ENCODE results near the gene USP22.

USP22 gene

GRCh38 chr17:20995873-20996723, 46.7 kb downstream of the USP22 start:
- Mint-ChIP-seq H3K4me3 (no peak overlapping the region), H3K36me3 (peaks cover 2% of the 10 kb centered on the region), H3K9me3 (no peaks in the 10 kb centered on the region), H3K27me3 (no peaks in the 10 kb centered on the region), H3K27ac (no peak overlapping the region), H3K4me1 (peaks cover 9% of the 10 kb centered on the region)
- ATAC-seq (ENCODE audit: low read depth) (no peak), DNase-seq (ENCODE audit: low spot score in 2 of 2) (no peak)

GRCh38 chr17:20995164-20995872, 47.5 kb downstream of the USP22 start:
- ATAC-seq (ENCODE audit: low read depth): no peak
- DNase-seq (ENCODE audit: low spot score in 2 of 2): no peak
- H3K27me3 Mint-ChIP-seq: no peaks in the 10 kb centered on the region
- no peak overlapping the region for H3K27ac Mint-ChIP-seq
- H3K36me3 Mint-ChIP-seq: peaks cover 2% of the 10 kb centered on the region
- H3K4me3 Mint-ChIP-seq: no peak overlapping the region
- peaks cover 10% of the 10 kb centered on the region for H3K4me1 Mint-ChIP-seq
- H3K9me3 Mint-ChIP-seq: no peaks in the 10 kb centered on the region

GRCh38 chr17:20994779-20995149, 48.0 kb downstream of the USP22 start:
- Mint-ChIP-seq H3K27ac (no peak overlapping the region), H3K4me1 (peaks cover 11% of the 10 kb centered on the region), H3K4me3 (no peak overlapping the region), H3K36me3 (peaks cover 2% of the 10 kb centered on the region), H3K9me3 (no peaks in the 10 kb centered on the region), H3K27me3 (no peaks in the 10 kb centered on the region)
- DNase-seq (ENCODE audit: low spot score in 2 of 2): no peak
- no peak for ATAC-seq (ENCODE audit: low read depth)

GRCh38 chr17:20993863-20994778, 48.7 kb downstream of the USP22 start:
- H3K27me3 Mint-ChIP-seq: no peaks in the 10 kb centered on the region
- H3K9me3 Mint-ChIP-seq: no peaks in the 10 kb centered on the region
- peaks cover 8% of the 10 kb centered on the region for H3K4me1 Mint-ChIP-seq
- no peak for DNase-seq (ENCODE audit: low spot score in 2 of 2)
- no peaks in the 10 kb centered on the region for H3K36me3 Mint-ChIP-seq
- no peak for ATAC-seq (ENCODE audit: low read depth)
- H3K4me3 Mint-ChIP-seq: no peak overlapping the region
- H3K27ac Mint-ChIP-seq: no peak overlapping the region

GRCh38 chr17:20992987-20993862, 49.6 kb downstream of the USP22 start:
- DNase-seq (ENCODE audit: low spot score in 2 of 2) (peak; percentile 68 to 69), ATAC-seq (ENCODE audit: low read depth) (peak; percentile 79)
- peaks cover 8% of the 10 kb centered on the region for H3K4me1 Mint-ChIP-seq
- no peaks in the 10 kb centered on the region for H3K27me3 Mint-ChIP-seq
- H3K9me3 Mint-ChIP-seq: no peaks in the 10 kb centered on the region
- no peak overlapping the region for H3K4me3 Mint-ChIP-seq
- H3K36me3 Mint-ChIP-seq: no peaks in the 10 kb centered on the region
- no peak overlapping the region for H3K27ac Mint-ChIP-seq

- H3K4me3 Mint-ChIP-seq: no peak overlapping the region
Observed at GRCh38 chr17:20992416-20992815, 50.4 kb downstream of the USP22 start.

GRCh38 chr17:20991276-20992037, 51.4 kb downstream of the USP22 start:
- no peak for ATAC-seq (ENCODE audit: low read depth)
- H3K36me3 Mint-ChIP-seq: peaks cover 4% of the 10 kb centered on the region
- DNase-seq (ENCODE audit: low spot score in 2 of 2): no peak
- peaks cover 8% of the 10 kb centered on the region for H3K4me1 Mint-ChIP-seq
- no peak overlapping the region for H3K4me3 Mint-ChIP-seq
- no peak overlapping the region for H3K27ac Mint-ChIP-seq
- no peaks in the 10 kb centered on the region for H3K9me3 Mint-ChIP-seq
- no peaks in the 10 kb centered on the region for H3K27me3 Mint-ChIP-seq

More at GRCh38 chr17:20992416-20992815, 50.4 kb downstream of the USP22 start:
- no peaks in the 10 kb centered on the region for H3K27me3 Mint-ChIP-seq
- no peaks in the 10 kb centered on the region for H3K36me3 Mint-ChIP-seq
- H3K9me3 Mint-ChIP-seq: no peaks in the 10 kb centered on the region
- ATAC-seq (ENCODE audit: low read depth): no peak
- H3K27ac Mint-ChIP-seq: no peak overlapping the region
- H3K4me1 Mint-ChIP-seq: peaks cover 8% of the 10 kb centered on the region
- DNase-seq (ENCODE audit: low spot score in 2 of 2): no peak

- Mint-ChIP-seq H3K4me3 (no peak overlapping the region), H3K4me1 (peaks cover 8% of the 10 kb centered on the region), H3K27me3 (no peaks in the 10 kb centered on the region), H3K36me3 (peaks cover 4% of the 10 kb centered on the region), H3K27ac (peak overlapping the region; percentile 23), H3K9me3 (no peaks in the 10 kb centered on the region)
- ATAC-seq (ENCODE audit: low read depth): no peak
- DNase-seq (ENCODE audit: low spot score in 2 of 2): no peak
Observed at GRCh38 chr17:20989991-20990855, 52.6 kb downstream of the USP22 start.

- Mint-ChIP-seq H3K4me1 (peaks cover 8% of the 10 kb centered on the region), H3K27me3 (no peaks in the 10 kb centered on the region), H3K27ac (peak overlapping the region; percentile 23), H3K36me3 (peaks cover 4% of the 10 kb centered on the region), H3K9me3 (no peaks in the 10 kb centered on the region), H3K4me3 (no peak overlapping the region)
- ATAC-seq (ENCODE audit: low read depth) (no peak), DNase-seq (ENCODE audit: low spot score in 2 of 2) (no peak)
Observed at GRCh38 chr17:20989481-20989880, 53.3 kb downstream of the USP22 start.

- peaks cover 8% of the 10 kb centered on the region for H3K4me1 Mint-ChIP-seq
- no peaks in the 10 kb centered on the region for H3K9me3 Mint-ChIP-seq
- H3K36me3 Mint-ChIP-seq: peaks cover 4% of the 10 kb centered on the region
- no peak for ATAC-seq (ENCODE audit: low read depth)
- no peak for DNase-seq (ENCODE audit: low spot score in 2 of 2)
- H3K27me3 Mint-ChIP-seq: no peaks in the 10 kb centered on the region
- H3K4me3 Mint-ChIP-seq: no peak overlapping the region
- H3K27ac Mint-ChIP-seq: peak overlapping the region; percentile 23
Observed at GRCh38 chr17:20988896-20989295, 53.9 kb downstream of the USP22 start.

GRCh38 chr17:20988001-20988636, 54.7 kb downstream of the USP22 start:
- Mint-ChIP-seq H3K27me3 (no peaks in the 10 kb centered on the region), H3K4me1 (peaks cover 6% of the 10 kb centered on the region), H3K36me3 (peaks cover 4% of the 10 kb centered on the region), H3K9me3 (no peaks in the 10 kb centered on the region), H3K27ac (no peak overlapping the region), H3K4me3 (no peak overlapping the region)
- DNase-seq (ENCODE audit: low spot score in 2 of 2) (no peak), ATAC-seq (ENCODE audit: low read depth) (no peak)

- DNase-seq (ENCODE audit: low spot score in 2 of 2) (no peak), ATAC-seq (ENCODE audit: low read depth) (no peak)
- Mint-ChIP-seq H3K9me3 (no peaks in the 10 kb centered on the region), H3K27me3 (no peaks in the 10 kb centered on the region), H3K36me3 (peaks cover 4% of the 10 kb centered on the region), H3K4me1 (peaks cover 5% of the 10 kb centered on the region), H3K4me3 (no peak overlapping the region), H3K27ac (no peak overlapping the region)
Observed at GRCh38 chr17:20987511-20987910, 55.3 kb downstream of the USP22 start.
